Measurements from ENCODE around the gene PANK4.

The PANK4 gene

GRCh38 chr1:2470290-2471158 is 55.9 kb downstream of the PANK4 start:
- Histone ChIP-seq H3K27ac (no peak overlapping the region), H3K4me3 (no peak overlapping the region)
- no peak for TF ChIP-seq CTCF (IDR thresholded peaks at IDR 0.05)
- DNase-seq (ENCODE audit: low spot score) = no peak

- Histone ChIP-seq H3K27ac (no peak overlapping the region), H3K4me3 (no peak overlapping the region)
- DNase-seq (ENCODE audit: low spot score) = no peak
- TF ChIP-seq CTCF (IDR thresholded peaks at IDR 0.05) = no peak
Measured at GRCh38 chr1:2469103-2469940, 57.1 kb downstream of the PANK4 start.

- DNase-seq (ENCODE audit: low spot score) = no peak
- H3K27ac ChIP-seq = no peak overlapping the region
- TF ChIP-seq CTCF (IDR thresholded peaks at IDR 0.05) = no peak
- no peak overlapping the region for H3K4me3 ChIP-seq
Measured at GRCh38 chr1:2468540-2468939, 57.9 kb downstream of the PANK4 start.

- H3K27ac ChIP-seq = no peak overlapping the region
- H3K4me3 ChIP-seq = no peak overlapping the region
- no peak for DNase-seq (ENCODE audit: low spot score)
- no peak for TF ChIP-seq CTCF (IDR thresholded peaks at IDR 0.05)
Measured at GRCh38 chr1:2468041-2468472, 58.3 kb downstream of the PANK4 start.

- H3K27ac ChIP-seq = no peak overlapping the region
- no peak overlapping the region for H3K4me3 ChIP-seq
- no peak for DNase-seq (ENCODE audit: low spot score)
- no peak for TF ChIP-seq CTCF (IDR thresholded peaks at IDR 0.05)
Measured at GRCh38 chr1:2466958-2467554, 59.3 kb downstream of the PANK4 start.

- Histone ChIP-seq H3K4me3 (no peak overlapping the region), H3K27ac (no peak overlapping the region)
- TF ChIP-seq CTCF (IDR thresholded peaks at IDR 0.05) = no peak
- DNase-seq (ENCODE audit: low spot score) = no peak
Measured at GRCh38 chr1:2466270-2466665, 60.1 kb downstream of the PANK4 start.

Data from coronary artery (tissue), 2 donors.